DOHH2 (cell line): ENCODE measurements around the gene GLP2R.

Source experiments
- CTCF ChIP-seq: fragments of 200-600 bp; sonication (generic); IDR thresholded peaks from one replicate; pipeline ENCODE4 v1.5.1; 2014; ENCODE audit warnings: antibody characterized with exemption, mild to moderate bottlenecking, low read depth, low read length; ENCODE audit not compliant: poor library complexity, severe bottlenecking
- EZH2phosphoT487 ChIP-seq: fragments of 200-600 bp; sonication (generic); IDR thresholded peaks from 2 replicates; pipeline ENCODE4 v1.6.1; 2017; ENCODE audit warnings: borderline replicate concordance, mild to moderate bottlenecking, antibody characterized with exemption, low read length, moderate library complexity, mixed read lengths

GRCh38 chr17:9825641-9826150 lies at the start of gene GLP2R:
- TF ChIP-seq CTCF, result no peak
- no peak for TF ChIP-seq EZH2phosphoT487
